Measurements from ENCODE around the gene ANKRD55.
"Not testable (repeated sequence)": the region's sequence is repeated elsewhere in the genome, so short reads cannot be mapped to it uniquely, and the experiment has no call there.

Gene ANKRD55

GRCh38 chr5:56251918-56252553 lies 18.9 kb upstream of the ANKRD55 start:
- no peak for DNase-seq

- DNase-seq: no peak
Measured at GRCh38 chr5:56251440-56251839, 18.3 kb upstream of the ANKRD55 start.

- DNase-seq: no peak
Measured at GRCh38 chr5:56250011-56250410, 16.9 kb upstream of the ANKRD55 start.

GRCh38 chr5:56249085-56249484 lies 16.0 kb upstream of the ANKRD55 start:
- DNase-seq: not testable (repeated sequence)

GRCh38 chr5:56247592-56247991 lies 14.5 kb upstream of the ANKRD55 start:
- no peak for DNase-seq

GRCh38 chr5:56246769-56247168 lies 13.6 kb upstream of the ANKRD55 start:
- DNase-seq: no peak

- no peak for DNase-seq
Measured at GRCh38 chr5:56245481-56245880, 12.4 kb upstream of the ANKRD55 start.

GRCh38 chr5:56244627-56245026 lies 11.5 kb upstream of the ANKRD55 start:
- no peak for DNase-seq

- not testable (repeated sequence) for DNase-seq
Measured at GRCh38 chr5:56242271-56242670, 9.1 kb upstream of the ANKRD55 start.

- DNase-seq: no peak
Measured at GRCh38 chr5:56232538-56232937, 592 bp downstream of the ANKRD55 start.

GRCh38 chr5:56230576-56230975 lies 2.6 kb downstream of the ANKRD55 start:
- DNase-seq: no peak

GRCh38 chr5:56229111-56229510 lies 4.0 kb downstream of the ANKRD55 start:
- no peak for DNase-seq

GRCh38 chr5:56228631-56229030 lies 4.5 kb downstream of the ANKRD55 start:
- no peak for DNase-seq

- DNase-seq: no peak
Measured at GRCh38 chr5:56227691-56228090, 5.4 kb downstream of the ANKRD55 start.

GRCh38 chr5:56223298-56223697 lies 9.8 kb downstream of the ANKRD55 start:
- not testable (repeated sequence) for DNase-seq

- DNase-seq: peak; percentile 6
Measured at GRCh38 chr5:56221601-56222000, 11.5 kb downstream of the ANKRD55 start.

- DNase-seq: no peak
Measured at GRCh38 chr5:56215019-56215830, 17.9 kb downstream of the ANKRD55 start.

- not testable (repeated sequence) for DNase-seq
Measured at GRCh38 chr5:56213886-56214535, 19.1 kb downstream of the ANKRD55 start.

GRCh38 chr5:56212130-56212879 lies 20.8 kb downstream of the ANKRD55 start:
- DNase-seq: no peak

GRCh38 chr5:56211298-56211865 lies 21.7 kb downstream of the ANKRD55 start:
- DNase-seq: no peak

GRCh38 chr5:56208681-56209080 lies 24.4 kb downstream of the ANKRD55 start:
- no peak for DNase-seq

- DNase-seq: no peak
Measured at GRCh38 chr5:56207537-56207936, 25.6 kb downstream of the ANKRD55 start.

All from CD4-positive, alpha-beta T cell treated with Interleukin-17A for 4 hours (primary cell).